Right atrium auricular region (tissue), 2 donors: ENCODE data around the gene ICE2. TPM values are rescaled to one million over a fixed set of nuclear protein-coding genes. Genes with fewer than 3 reads are reported as not detected.

Experiments used
- DNase-seq: peaks from one replicate; pipeline ENCODE4 v3.0.0-alpha.2; 2019; ENCODE audit warnings: low spot score
- H3K27ac ChIP-seq, 2 donors: fragments of 200-600 bp; sonication (generic); 1 replicate in 1 of 2; 2 replicates in 1 of 2; pipeline ENCODE4 v1.5.1; 2016 to 2019
- H3K27me3 ChIP-seq, 2 donors: fragments of 200-600 bp; sonication (generic); one replicate each; pipeline versions ENCODE4 v1.5.1 to v1.6.0; 2017 to 2019
- H3K36me3 ChIP-seq: fragments of 200-600 bp; sonication (generic); one replicate; pipeline ENCODE4 v1.5.1; 2016
- H3K4me1 ChIP-seq, 2 donors: fragments of 200-600 bp; sonication (generic); one replicate each; pipeline versions ENCODE4 v1.5.1 to v1.6.0; 2017 to 2019
- H3K4me3 ChIP-seq, 2 donors: fragments of 200-600 bp; sonication (generic); 1 replicate in 1 of 2; 2 replicates in 1 of 2; pipeline ENCODE4 v1.5.1; 2017 to 2019; ENCODE audit warnings: mild to moderate bottlenecking in 1 of 2, moderate library complexity in 1 of 2
- H3K9me3 ChIP-seq, 2 donors: fragments of 200-600 bp; sonication (generic); one replicate each; pipeline ENCODE4 v1.5.1; 2019
- CTCF ChIP-seq, 2 donors: fragments of 200-600 bp; sonication (generic); IDR thresholded peaks; one replicate each; pipeline ENCODE4 v1.5.1; 2019; ENCODE audit warnings: antibody characterized with exemption in 2 of 2
- total RNA-seq, 2 donors: library from RNA; depleted of rRNA; stranded (reverse); fragments of >200 nt; gene quantifications; one replicate each; pipeline ENCODE4 v1.1.0, GENCODE V29; 2016

The ICE2 gene
- total RNA-seq, 2 donors from 2014 or later = 10.6 to 12.6 TPM

- no peaks in the 10 kb centered on the region for H3K4me1 ChIP-seq
- no peak overlapping the region for H3K4me3 ChIP-seq
- DNase-seq = no peak
- no peak overlapping the region for H3K27ac ChIP-seq
- no peaks in the 10 kb centered on the region for H3K9me3 ChIP-seq
- peaks cover 8% of the 10 kb centered on the region for H3K36me3 ChIP-seq
- no peaks in the 10 kb centered on the region for H3K27me3 ChIP-seq
- no peak for TF ChIP-seq CTCF (IDR thresholded peaks at IDR 0.05)
Observed at GRCh38 chr15:60419753-60420152, 59.2 kb downstream of the ICE2 start.

GRCh38 chr15:60418096-60418495 is 60.8 kb downstream of the ICE2 start:
- Histone ChIP-seq H3K4me3 (no peak overlapping the region), H3K27ac (no peak overlapping the region), H3K27me3 (no peaks in the 10 kb centered on the region), H3K36me3 (peaks cover 8% of the 10 kb centered on the region), H3K9me3 (no peaks in the 10 kb centered on the region), H3K4me1 (no peaks in the 10 kb centered on the region)
- TF ChIP-seq CTCF (IDR thresholded peaks at IDR 0.05) = no peak
- no peak for DNase-seq

- Histone ChIP-seq H3K4me3 (no peak overlapping the region), H3K9me3 (no peaks in the 10 kb centered on the region), H3K27ac (no peak overlapping the region), H3K4me1 (no peaks in the 10 kb centered on the region), H3K36me3 (peaks cover 8% of the 10 kb centered on the region), H3K27me3 (no peaks in the 10 kb centered on the region)
- DNase-seq = no peak
- no peak for TF ChIP-seq CTCF (IDR thresholded peaks at IDR 0.05)
Observed at GRCh38 chr15:60417112-60417511, 61.8 kb downstream of the ICE2 start.

- no peak for TF ChIP-seq CTCF (IDR thresholded peaks at IDR 0.05)
- DNase-seq = no peak
- H3K36me3 ChIP-seq = peaks cover 5% of the 10 kb centered on the region
- no peak overlapping the region for H3K4me3 ChIP-seq
- no peaks in the 10 kb centered on the region for H3K9me3 ChIP-seq
- H3K27me3 ChIP-seq = no peaks in the 10 kb centered on the region
- H3K27ac ChIP-seq = no peak overlapping the region
- H3K4me1 ChIP-seq = no peaks in the 10 kb centered on the region
Observed at GRCh38 chr15:60416484-60416883, 62.5 kb downstream of the ICE2 start.

GRCh38 chr15:60414016-60414682 is 64.8 kb downstream of the ICE2 start:
- Histone ChIP-seq H3K4me1 (no peaks in the 10 kb centered on the region), H3K27ac (peak overlapping the region in 1 of 2 donors; percentile 31), H3K9me3 (no peaks in the 10 kb centered on the region), H3K4me3 (no peak overlapping the region), H3K27me3 (no peaks in the 10 kb centered on the region), H3K36me3 (no peaks in the 10 kb centered on the region)
- DNase-seq = no peak
- TF ChIP-seq CTCF (IDR thresholded peaks at IDR 0.05) = no peak
